H1 (cell line): ENCODE data around the gene WFDC1. TPM values are rescaled to one million over a fixed set of nuclear protein-coding genes. Genes with fewer than 3 reads are reported as not detected.

Experiments used
- CTCF ChIA-PET: fragments of 300-600 bp; sonication (Branson Sonifier 250); formaldehyde crosslinking; loops from one replicate; lab custom pipeline; 2021; ENCODE audit not compliant: partially characterized antibody; lab: Charles Lee
- POLR2A ChIA-PET: fragments of 300-600 bp; sonication (Branson Sonifier 250); formaldehyde crosslinking; loops from one replicate; lab custom pipeline; 2021; ENCODE audit warnings: inconsistent platforms; ENCODE audit not compliant: partially characterized antibody; lab: Charles Lee
- DNase-seq, 2 experiments: peaks; one replicate each; pipeline versions ENCODE4 v3.0.0 to v3.0.0-alpha.2; 2010 to 2022; ENCODE audit warnings: low spot score in 2 of 2, low read depth in 1 of 2, mixed read lengths in 1 of 2
- FAIRE-seq: peaks from 2 replicates; lab custom pipeline; 2011; peaks lifted over from hg19 to GRCh38; lab: Jason Lieb, UNC
- H2AFZ ChIP-seq: 2 replicates; pipeline ENCODE4 v1.8.1; 2012; ENCODE audit warnings: low read length, inconsistent platforms
- H2AK5ac ChIP-seq: 2 replicates; pipeline ENCODE4 v1.6.1; 2013; ENCODE audit warnings: low read depth, low read length
- H2BK120ac ChIP-seq: replicated peaks from 2 replicates; pipeline ENCODE3; 2013; ENCODE audit warnings: low read depth, low read length, inconsistent platforms
- H2BK12ac ChIP-seq: 2 replicates; pipeline ENCODE4 v1.6.1; 2013; ENCODE audit warnings: low read depth, low read length
- H2BK15ac ChIP-seq: 2 replicates; pipeline ENCODE4 v1.6.1; 2013; ENCODE audit warnings: low read length
- H2BK20ac ChIP-seq: 2 replicates; pipeline ENCODE4 v1.6.1; 2013; ENCODE audit warnings: low read length
- H2BK5ac ChIP-seq: 2 replicates; pipeline ENCODE4 v1.6.1; 2013; ENCODE audit warnings: low read depth, low read length
- H3K14ac ChIP-seq: 2 replicates; pipeline ENCODE4 v1.6.1; 2013; ENCODE audit warnings: inconsistent platforms; ENCODE audit not compliant: insufficient read length
- H3K18ac ChIP-seq: 2 replicates; pipeline ENCODE4 v1.6.1; 2013; ENCODE audit warnings: low read length; ENCODE audit errors: extremely low read depth
- H3K23ac ChIP-seq: 2 replicates; pipeline ENCODE4 v1.6.1; 2013; ENCODE audit warnings: inconsistent platforms; ENCODE audit not compliant: insufficient read length
- H3K23me2 ChIP-seq: 2 replicates; pipeline ENCODE4 v1.6.1; 2013; ENCODE audit warnings: low read depth, low read length
- H3K27ac ChIP-seq: 2 replicates; pipeline ENCODE4 v1.6.1; 2011; ENCODE audit warnings: low read depth, low read length, inconsistent platforms
- H3K27me3 ChIP-seq, 4 experiments: replicated peaks in 1 of 4; 1 replicate in 1 of 4; 2 replicates in 3 of 4; pipeline versions ENCODE4 v1.6.1 to v1.8.1; 2011 to 2013; ENCODE audit warnings: low read length in 3 of 4, mild to moderate bottlenecking in 3 of 4, inconsistent platforms in 2 of 4, mixed read lengths in 2 of 4, moderate library complexity in 1 of 4; ENCODE audit not compliant: control insufficient read depth in 3 of 4, insufficient read depth in 3 of 4; ENCODE audit errors: extremely low read depth in 1 of 4
- H3K36me3 ChIP-seq, 4 experiments: 2 replicates each; pipeline versions ENCODE4 v1.6.1 to v1.8.1; 2011 to 2013; ENCODE audit warnings: mild to moderate bottlenecking in 4 of 4, low read length in 3 of 4, moderate library complexity in 2 of 4, control low read depth in 1 of 4, inconsistent platforms in 1 of 4; ENCODE audit not compliant: insufficient read depth in 4 of 4, control insufficient read depth in 2 of 4
- H3K4ac ChIP-seq: replicated peaks from 2 replicates; pipeline ENCODE3; 2013; ENCODE audit warnings: low read length, low read depth, mixed read lengths, inconsistent platforms; ENCODE audit not compliant: insufficient read length
- H3K4me1 ChIP-seq, 4 experiments: replicated peaks in 1 of 4; 1 replicate in 1 of 4; 2 replicates in 3 of 4; pipeline versions ENCODE4 v1.6.1 to v1.8.1; 2011 to 2013; ENCODE audit warnings: low read length in 3 of 4, inconsistent platforms in 2 of 4, mixed read lengths in 1 of 4; ENCODE audit not compliant: insufficient read depth in 4 of 4, control insufficient read depth in 3 of 4
- H3K4me2 ChIP-seq, 2 experiments: 2 replicates each; pipeline versions ENCODE4 v1.6.1 to v1.8.1; 2011 to 2013; ENCODE audit warnings: low read depth in 2 of 2, low read length in 2 of 2, control low read depth in 1 of 2, inconsistent platforms in 1 of 2, mild to moderate bottlenecking in 1 of 2; ENCODE audit not compliant: insufficient read depth in 1 of 2
- H3K4me3 ChIP-seq, 4 experiments: fragments of 200-600, 300-600 bp in 1 of 4; sonication (generic), shearing (Covaris generic), sonication (Bioruptor Twin) in 1 of 4; 2 replicates each; pipeline versions ENCODE4 v1.5.1 to v1.8.1; 2011 to 2016; ENCODE audit warnings: low read length in 4 of 4, low read depth in 3 of 4, control low read depth in 2 of 4, inconsistent platforms in 2 of 4, mild to moderate bottlenecking in 2 of 4, mixed read lengths in 1 of 4, moderate library complexity in 1 of 4; ENCODE audit not compliant: insufficient read depth in 2 of 4; ENCODE audit errors: extremely low read depth in 1 of 4
- H3K56ac ChIP-seq: replicated peaks from 2 replicates; pipeline ENCODE3; 2013; ENCODE audit warnings: low read depth, mild to moderate bottlenecking, mixed read lengths, low read length, inconsistent platforms; ENCODE audit not compliant: insufficient read length
- H3K79me1 ChIP-seq: 2 replicates; pipeline ENCODE4 v1.6.1; 2013; ENCODE audit warnings: low read depth, low read length, control low read depth
- H3K79me2 ChIP-seq, 2 experiments: 2 replicates each; pipeline versions ENCODE4 v1.6.1 to v1.8.1; 2012 to 2013; ENCODE audit warnings: low read length in 2 of 2, mild to moderate bottlenecking in 2 of 2, inconsistent platforms in 1 of 2; ENCODE audit not compliant: insufficient read depth in 2 of 2, control insufficient read depth in 1 of 2
- H3K9ac ChIP-seq, 4 experiments: replicated peaks in 1 of 4; 1 replicate in 1 of 4; 2 replicates in 3 of 4; pipeline versions ENCODE4 v1.6.1 to v1.8.1; 2011 to 2013; ENCODE audit warnings: low read depth in 3 of 4, low read length in 3 of 4, control low read depth in 2 of 4, mild to moderate bottlenecking in 2 of 4, moderate library complexity in 2 of 4, inconsistent platforms in 1 of 4; ENCODE audit errors: extremely low read depth in 1 of 4
- H3K9me3 ChIP-seq, 2 experiments: 2 replicates each; pipeline versions ENCODE4 v1.6.1 to v1.8.1; 2012 to 2013; ENCODE audit warnings: mild to moderate bottlenecking in 2 of 2, moderate library complexity in 2 of 2, control low read depth in 1 of 2, inconsistent platforms in 1 of 2, low read depth in 1 of 2, low read length in 1 of 2, mixed read lengths in 1 of 2; ENCODE audit not compliant: insufficient read depth in 2 of 2
- H4K20me1 ChIP-seq, 2 experiments: replicated peaks in 1 of 2; 2 replicates each; pipeline versions ENCODE3 to v1.8.1; 2011 to 2013; ENCODE audit warnings: inconsistent platforms in 2 of 2, low read length in 2 of 2, mild to moderate bottlenecking in 1 of 2; ENCODE audit not compliant: insufficient read depth in 2 of 2, control insufficient read depth in 1 of 2
- H4K5ac ChIP-seq: 2 replicates; pipeline ENCODE4 v1.6.1; 2013; ENCODE audit warnings: low read length, low read depth, mixed read lengths, inconsistent platforms; ENCODE audit not compliant: insufficient read length
- H4K8ac ChIP-seq: 2 replicates; pipeline ENCODE4 v1.8.0; 2013; ENCODE audit warnings: mild to moderate bottlenecking, moderate library complexity, low read length, inconsistent platforms; ENCODE audit not compliant: insufficient read depth; ENCODE audit errors: extremely low read depth
- H4K91ac ChIP-seq: replicated peaks from 2 replicates; pipeline ENCODE3; 2013; ENCODE audit warnings: low read length, mixed read lengths, inconsistent platforms; ENCODE audit not compliant: insufficient read length
- ATF3 ChIP-seq: IDR thresholded peaks from 2 replicates; pipeline ENCODE4 v1.6.1; 2011; ENCODE audit warnings: low read depth, mild to moderate bottlenecking, low read length; ENCODE audit not compliant: insufficient read depth
- CBX8 ChIP-seq: fragments of 300-800, 300-1000 bp; sonication (generic); IDR thresholded peaks from 2 replicates; pipeline ENCODE4 v1.7.1; 2016; ENCODE audit warnings: low read depth, low read length, borderline replicate concordance
- EGR1 ChIP-seq: IDR thresholded peaks from 2 replicates; pipeline ENCODE4 v1.6.1; 2011; ENCODE audit warnings: low read depth, low read length, borderline replicate concordance
- JUND ChIP-seq: IDR thresholded peaks from 2 replicates; pipeline ENCODE4 v1.6.1; 2011; ENCODE audit warnings: mild to moderate bottlenecking, improper control_type of control experiment, low read length
- POU5F1 ChIP-seq: IDR thresholded peaks from 2 replicates; pipeline ENCODE4 v1.6.1; 2011; ENCODE audit warnings: low read depth, mild to moderate bottlenecking, low read length, moderate library complexity
- SIN3A ChIP-seq, 2 experiments: IDR thresholded peaks in 1 of 2; conservative IDR thresholded peaks in 1 of 2; 2 replicates each; pipeline ENCODE4 v1.6.1; 2011 to 2012; ENCODE audit warnings: low read length in 2 of 2, improper control_type of control experiment in 1 of 2, low read depth in 1 of 2, mild to moderate bottlenecking in 1 of 2
- SP2 ChIP-seq: IDR thresholded peaks from 2 replicates; pipeline ENCODE4 v1.6.1; 2012; ENCODE audit warnings: mild to moderate bottlenecking, low read length, inconsistent platforms
- TBP ChIP-seq: IDR thresholded peaks from 2 replicates; pipeline ENCODE4 v1.6.1; 2011; ENCODE audit warnings: low read depth, low read length, improper control_type of control experiment
- USF2 ChIP-seq: IDR thresholded peaks from 2 replicates; pipeline ENCODE4 v1.6.1; 2011; ENCODE audit warnings: low read length, improper control_type of control experiment
- YY1 ChIP-seq: IDR thresholded peaks from 2 replicates; pipeline ENCODE4 v1.6.1; 2011; ENCODE audit warnings: low read depth, mild to moderate bottlenecking, low read length
- WGBS, 2 experiments: shearing (Covaris generic) in 1 of 2; methylation state at CpG; one replicate each; pipeline versions ENCODE4 v1.1.6 to v1.1.7; 2013 to 2015; ENCODE audit warnings: low lambda C conversion rate in 2 of 2, mixed read lengths in 2 of 2, inconsistent platforms in 1 of 2, low coverage in 1 of 2, missing lambda C conversion rate in 1 of 2; ENCODE audit not compliant: insufficient replicate concordance in 2 of 2, insufficient coverage in 1 of 2, insufficient read length in 1 of 2; ENCODE audit errors: extremely low coverage in 1 of 2, missing lambda C conversion rate in 1 of 2; 5-methylcytosine and 5-hydroxymethylcytosine counted together
- polyA plus RNA-seq, 7 experiments: library from polyadenylated mRNA; depleted of rRNA in 3 of 7; stranded (reverse) in 5 of 7; unstranded in 2 of 7; fragments of >200 nt in 5 of 7; fragments of 200-250 nt in 2 of 7; gene quantifications; 1 replicate in 5 of 7; 2 replicates in 1 of 7; 4 replicates in 1 of 7; pipeline versions ENCODE4 v1.2.1 to v1.2.3, GENCODE V29; 2011 to 2013; ENCODE audit warnings: missing spikeins in 2 of 7, mixed read lengths in 2 of 7
- total RNA-seq: library from RNA; stranded (reverse); fragmentation: NEBNext Ultra II Directional; extraction: Animal tissue kit (Norgen Biotek cat#: 25700); gene quantifications from 2 replicates; pipeline ENCODE4 v1.2.1, GENCODE V29; 2021

The WFDC1 gene
- total and polyA plus RNA-seq, 2 of the 8 experiments (the other 6 are each of a cell fraction or from before 2014, with no cell fraction given): 0.70 to 1.1 TPM

GRCh38 chr16:84303516-84303915 lies 8.8 kb downstream of the WFDC1 start:
- DNase-seq: no peak
- FAIRE-seq: no peak
- no peaks in the 10 kb centered on the region for H3K79me2 ChIP-seq
- no peak overlapping the region for H3K4me3 ChIP-seq
- H3K9me3 ChIP-seq: no peaks in the 10 kb centered on the region
- H2BK120ac ChIP-seq: no peak overlapping the region
- H3K23me2 ChIP-seq: no peaks in the 10 kb centered on the region
- peaks cover 0 to 2% (median 0%) of the 10 kb centered on the region in 4 experiments; a peak in 1 of 7 replicates for H3K27me3 ChIP-seq
- POLR2A ChIA-PET: no interaction called here
- H2AK5ac ChIP-seq: no peak overlapping the region
- no peak overlapping the region for H4K91ac ChIP-seq
- H4K5ac ChIP-seq: no peak overlapping the region
- H3K4me2 ChIP-seq: no peak overlapping the region
- H2AFZ ChIP-seq: no peak overlapping the region
- H2BK5ac ChIP-seq: no peak overlapping the region
- H3K27ac ChIP-seq: no peak overlapping the region
- no peak overlapping the region for H3K9ac ChIP-seq
- H3K4ac ChIP-seq: no peak overlapping the region
- peaks cover 9 to 16% (median 13%) of the 10 kb centered on the region in 4 experiments for H3K4me1 ChIP-seq
- no peak overlapping the region for H3K14ac ChIP-seq
- no peak overlapping the region for H2BK15ac ChIP-seq
- no peaks in the 10 kb centered on the region for H3K79me1 ChIP-seq
- no peak overlapping the region for H3K56ac ChIP-seq
- H3K18ac ChIP-seq: no peak overlapping the region
- 80% methylated on average over 7 of the region's 7 CpGs; no CpG with 5 or more reads in 1 of the 2 experiments for WGBS, 2 experiments
- H3K23ac ChIP-seq: no peak overlapping the region
- H2BK12ac ChIP-seq: 0 out of 2 replicates have a peak overlapping the region, but pooled peaks have one; percentile 43
- H3K36me3 ChIP-seq: no peaks in the 10 kb centered on the region
- H4K8ac ChIP-seq: no peak overlapping the region
- no peaks in the 10 kb centered on the region for H4K20me1 ChIP-seq
- no peak for TF ChIP-seq JUND
- no peak for TF ChIP-seq SIN3A (conservative IDR thresholded peaks at IDR 0.05 in 1 of 2, IDR thresholded peaks at IDR 0.05 in 1 of 2; ENCODE audit: low read depth in 1 of 2, low read length in 2 of 2)
- no peak for TF ChIP-seq ATF3
- TF ChIP-seq EGR1: no peak
- TF ChIP-seq USF2: no peak
- no peak for TF ChIP-seq CBX8
- TF ChIP-seq SP2: no peak
- TF ChIP-seq POU5F1: no peak
- TF ChIP-seq TBP: no peak
- no peak for TF ChIP-seq YY1
- TF ChIP-seq, all 59 proteins: peak for 0
- CTCF ChIA-PET: interaction anchor here (11.9 kb wide), 1 partner anchor 24 kb away, joined by 212 read pairs; no protein-coding TSS in a partner anchor
- H2BK20ac ChIP-seq: no peak overlapping the region
